Nephron progenitor cell (in vitro differentiated cells): ENCODE measurements around the gene DLG5.

Experiments used
- DNase-seq: peaks from one replicate; pipeline ENCODE4 v3.0.0; 2021
- H3K27ac Mint-ChIP-seq: 2 replicates; pipeline ENCODE4 v1.8.0; 2021; ENCODE audit warnings: mild to moderate bottlenecking, moderate library complexity, mixed read lengths
- H3K27me3 Mint-ChIP-seq: 2 replicates; pipeline ENCODE4 v1.8.0; 2021; ENCODE audit warnings: mild to moderate bottlenecking, low read depth, mixed read lengths; ENCODE audit not compliant: poor library complexity
- H3K36me3 Mint-ChIP-seq: 2 replicates; pipeline ENCODE4 v1.8.0; 2021; ENCODE audit warnings: low read depth, mixed read lengths
- H3K4me1 Mint-ChIP-seq: 2 replicates; pipeline ENCODE4 v1.8.0; 2021; ENCODE audit warnings: mixed read lengths
- H3K4me3 Mint-ChIP-seq: 2 replicates; pipeline ENCODE4 v1.8.0; 2021; ENCODE audit warnings: mild to moderate bottlenecking, moderate library complexity, mixed read lengths
- H3K9me3 Mint-ChIP-seq: 2 replicates; pipeline ENCODE4 v1.8.0; 2021; ENCODE audit warnings: mild to moderate bottlenecking, moderate library complexity, mixed read lengths
- CTCF ChIP-seq: fragments of 200-600 bp; sonication (generic); IDR thresholded peaks from 2 replicates; pipeline ENCODE4 v1.5.0; 2021; ENCODE audit warnings: antibody characterized with exemption

DLG5 gene

GRCh38 chr10:77846718-77847311 is 79.7 kb downstream of the DLG5 start:
- H3K4me1 Mint-ChIP-seq, result peaks cover 89% of the 10 kb centered on the region
- peak; percentile 95 for TF ChIP-seq CTCF
- peaks cover 3% of the 10 kb centered on the region for H3K27me3 Mint-ChIP-seq
- no peaks in the 10 kb centered on the region for H3K9me3 Mint-ChIP-seq
- DNase-seq, result peak; percentile 89
- no peak overlapping the region for H3K27ac Mint-ChIP-seq
- H3K36me3 Mint-ChIP-seq, result peaks cover 50% of the 10 kb centered on the region
- no peak overlapping the region for H3K4me3 Mint-ChIP-seq

GRCh38 chr10:77845451-77845850 is 81.1 kb downstream of the DLG5 start:
- H3K4me1 Mint-ChIP-seq, result peaks cover 76% of the 10 kb centered on the region
- H3K36me3 Mint-ChIP-seq, result peaks cover 41% of the 10 kb centered on the region
- H3K9me3 Mint-ChIP-seq, result no peaks in the 10 kb centered on the region
- no peak for TF ChIP-seq CTCF
- DNase-seq, result no peak
- H3K4me3 Mint-ChIP-seq, result no peak overlapping the region
- peaks cover under 1% of the 10 kb centered on the region for H3K27me3 Mint-ChIP-seq
- no peak overlapping the region for H3K27ac Mint-ChIP-seq

- DNase-seq, result no peak
- Mint-ChIP-seq H3K4me3 (no peak overlapping the region), H3K9me3 (no peaks in the 10 kb centered on the region), H3K27ac (peak overlapping the region; percentile 20), H3K36me3 (peaks cover 42% of the 10 kb centered on the region), H3K4me1 (peaks cover 71% of the 10 kb centered on the region), H3K27me3 (no peaks in the 10 kb centered on the region)
- no peak for TF ChIP-seq CTCF
Measured at GRCh38 chr10:77844713-77845445, 81.7 kb downstream of the DLG5 start.

- H3K9me3 Mint-ChIP-seq, result no peaks in the 10 kb centered on the region
- H3K36me3 Mint-ChIP-seq, result peaks cover 46% of the 10 kb centered on the region
- no peak for TF ChIP-seq CTCF
- H3K4me1 Mint-ChIP-seq, result peaks cover 71% of the 10 kb centered on the region
- DNase-seq, result no peak
- no peak overlapping the region for H3K4me3 Mint-ChIP-seq
- H3K27me3 Mint-ChIP-seq, result no peaks in the 10 kb centered on the region
- peak overlapping the region; percentile 63 for H3K27ac Mint-ChIP-seq
Measured at GRCh38 chr10:77844177-77844576, 82.4 kb downstream of the DLG5 start.

GRCh38 chr10:77843264-77843663 is 83.3 kb downstream of the DLG5 start:
- TF ChIP-seq CTCF, result no peak
- no peak for DNase-seq
- Mint-ChIP-seq H3K4me1 (peaks cover 71% of the 10 kb centered on the region), H3K36me3 (peaks cover 46% of the 10 kb centered on the region), H3K4me3 (no peak overlapping the region), H3K27ac (peak overlapping the region; percentile 42), H3K27me3 (no peaks in the 10 kb centered on the region), H3K9me3 (no peaks in the 10 kb centered on the region)
